OCI-LY1 (cell line): ENCODE data around the gene HNF1A.

Experiments used
- H2AFZ ChIP-seq: fragments of 200-600 bp; sonication (generic), shearing (Covaris generic); 2 replicates; pipeline ENCODE4 v1.6.0; 2014; ENCODE audit warnings: antibody characterized with exemption, mild to moderate bottlenecking, low read length
- H3F3A ChIP-seq: fragments of 200-600 bp; sonication (generic), shearing (Covaris generic); 2 replicates; pipeline ENCODE4 v1.6.0; 2014; ENCODE audit warnings: mild to moderate bottlenecking, antibody characterized with exemption, low read length, moderate library complexity; ENCODE audit not compliant: insufficient read depth
- H3K27ac ChIP-seq: fragments of 200-600 bp; sonication (generic); 2 replicates; pipeline ENCODE4 v1.5.1; 2014; ENCODE audit warnings: low read length, mixed run types, mild to moderate bottlenecking, low read depth; ENCODE audit not compliant: poor library complexity, severe bottlenecking
- H3K27me3 ChIP-seq: fragments of 200-600 bp; sonication (generic); 2 replicates; pipeline ENCODE4 v1.6.0; 2014; ENCODE audit warnings: antibody characterized with exemption, mild to moderate bottlenecking, low read length, moderate library complexity; ENCODE audit not compliant: insufficient read depth
- H3K36me3 ChIP-seq: fragments of 200-600 bp; sonication (generic); 2 replicates; pipeline ENCODE4 v1.6.1; 2014; ENCODE audit warnings: mild to moderate bottlenecking, antibody characterized with exemption, low read length, moderate library complexity, mixed read lengths; ENCODE audit not compliant: insufficient read depth
- H3K4me1 ChIP-seq: fragments of 200-600 bp; sonication (generic); 2 replicates; pipeline ENCODE4 v1.5.1; 2014; ENCODE audit warnings: mild to moderate bottlenecking, low read length, moderate library complexity; ENCODE audit not compliant: insufficient read depth, severe bottlenecking
- H3K4me2 ChIP-seq: fragments of 200-600 bp; sonication (generic), shearing (Covaris generic); 2 replicates; pipeline ENCODE4 v1.6.1; 2014; ENCODE audit warnings: low read length
- H3K4me3 ChIP-seq: fragments of 200-600 bp; sonication (generic); 2 replicates; pipeline ENCODE4 v1.5.1; 2014; ENCODE audit warnings: low read length, low read depth, mild to moderate bottlenecking, mixed read lengths; ENCODE audit not compliant: poor library complexity, severe bottlenecking
- H3K79me2 ChIP-seq: fragments of 200-600 bp; shearing (Covaris generic); 2 replicates; pipeline ENCODE4 v1.6.1; 2016; ENCODE audit warnings: mixed run types, low read length, mixed read lengths; ENCODE audit not compliant: insufficient read depth
- H3K9ac ChIP-seq: fragments of 200-600 bp; sonication (generic), shearing (Covaris generic); 2 replicates; pipeline ENCODE4 v1.6.1; 2014; ENCODE audit warnings: mild to moderate bottlenecking, low read length, mixed read lengths
- H3K9me2 ChIP-seq: fragments of 200-600 bp; sonication (generic), shearing (Covaris generic); 2 replicates; pipeline ENCODE4 v1.6.1; 2014; ENCODE audit warnings: low read depth, mild to moderate bottlenecking, low read length, mixed read lengths
- H3K9me3 ChIP-seq: fragments of 200-600 bp; shearing (Covaris generic); 2 replicates; pipeline ENCODE4 v1.6.1; 2014; ENCODE audit warnings: low read length, mixed read lengths
- H4K20me1 ChIP-seq: fragments of 200-600 bp; sonication (generic), shearing (Covaris generic); 2 replicates; pipeline ENCODE4 v1.6.0; 2016; ENCODE audit warnings: mild to moderate bottlenecking, low read length; ENCODE audit not compliant: insufficient read depth
- EZH2 ChIP-seq: fragments of 200-600 bp; sonication (generic), shearing (Covaris generic); IDR thresholded peaks from 2 replicates; pipeline ENCODE4 v1.8.0; 2017; ENCODE audit warnings: borderline replicate concordance, mixed run types, mild to moderate bottlenecking, antibody characterized with exemption, low read length, moderate library complexity, mixed read lengths
- TF ChIP-seq, protein P1 (sequence below): fragments of 200-600 bp; sonication (generic), shearing (Covaris generic); IDR thresholded peaks from 2 replicates; pipeline ENCODE4 v1.5.1; 2017; ENCODE audit warnings: mild to moderate bottlenecking, antibody characterized with exemption, low read length, moderate library complexity, mixed read lengths

HNF1A gene, protein sequence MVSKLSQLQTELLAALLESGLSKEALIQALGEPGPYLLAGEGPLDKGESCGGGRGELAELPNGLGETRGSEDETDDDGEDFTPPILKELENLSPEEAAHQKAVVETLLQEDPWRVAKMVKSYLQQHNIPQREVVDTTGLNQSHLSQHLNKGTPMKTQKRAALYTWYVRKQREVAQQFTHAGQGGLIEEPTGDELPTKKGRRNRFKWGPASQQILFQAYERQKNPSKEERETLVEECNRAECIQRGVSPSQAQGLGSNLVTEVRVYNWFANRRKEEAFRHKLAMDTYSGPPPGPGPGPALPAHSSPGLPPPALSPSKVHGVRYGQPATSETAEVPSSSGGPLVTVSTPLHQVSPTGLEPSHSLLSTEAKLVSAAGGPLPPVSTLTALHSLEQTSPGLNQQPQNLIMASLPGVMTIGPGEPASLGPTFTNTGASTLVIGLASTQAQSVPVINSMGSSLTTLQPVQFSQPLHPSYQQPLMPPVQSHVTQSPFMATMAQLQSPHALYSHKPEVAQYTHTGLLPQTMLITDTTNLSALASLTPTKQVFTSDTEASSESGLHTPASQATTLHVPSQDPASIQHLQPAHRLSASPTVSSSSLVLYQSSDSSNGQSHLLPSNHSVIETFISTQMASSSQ

DNA sequence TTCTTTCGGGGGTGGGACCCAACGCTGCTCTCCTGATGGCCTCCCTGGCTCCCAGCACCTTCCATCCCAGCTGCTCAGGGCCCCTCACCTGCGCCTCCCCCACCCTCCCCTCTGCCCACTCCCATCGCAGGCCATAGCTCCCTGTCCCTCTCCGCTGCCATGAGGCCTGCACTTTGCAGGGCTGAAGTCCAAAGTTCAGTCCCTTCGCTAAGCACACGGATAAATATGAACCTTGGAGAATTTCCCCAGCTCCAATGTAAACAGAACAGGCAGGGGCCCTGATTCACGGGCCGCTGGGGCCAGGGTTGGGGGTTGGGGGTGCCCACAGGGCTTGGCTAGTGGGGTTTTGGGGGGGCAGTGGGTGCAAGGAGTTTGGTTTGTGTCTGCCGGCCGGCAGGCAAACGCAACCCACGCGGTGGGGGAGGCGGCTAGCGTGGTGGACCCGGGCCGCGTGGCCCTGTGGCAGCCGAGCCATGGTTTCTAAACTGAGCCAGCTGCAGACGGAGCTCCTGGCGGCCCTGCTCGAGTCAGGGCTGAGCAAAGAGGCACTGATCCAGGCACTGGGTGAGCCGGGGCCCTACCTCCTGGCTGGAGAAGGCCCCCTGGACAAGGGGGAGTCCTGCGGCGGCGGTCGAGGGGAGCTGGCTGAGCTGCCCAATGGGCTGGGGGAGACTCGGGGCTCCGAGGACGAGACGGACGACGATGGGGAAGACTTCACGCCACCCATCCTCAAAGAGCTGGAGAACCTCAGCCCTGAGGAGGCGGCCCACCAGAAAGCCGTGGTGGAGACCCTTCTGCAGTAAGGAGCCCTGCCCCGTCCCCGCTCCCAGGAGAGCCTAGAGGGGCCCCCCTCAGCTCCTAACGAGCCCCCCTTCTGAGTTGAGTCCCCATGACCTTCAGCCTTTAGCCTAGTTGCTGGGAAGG, at the start of gene HNF1A:
TSS of gene HNF1A (plus strand) at position 248 of the 924 bp plus-strand sequence. CDS start at position 474, 226 bp downstream.
- no peak within 1 kb of the TSS for H3K27ac ChIP-seq

DNA sequence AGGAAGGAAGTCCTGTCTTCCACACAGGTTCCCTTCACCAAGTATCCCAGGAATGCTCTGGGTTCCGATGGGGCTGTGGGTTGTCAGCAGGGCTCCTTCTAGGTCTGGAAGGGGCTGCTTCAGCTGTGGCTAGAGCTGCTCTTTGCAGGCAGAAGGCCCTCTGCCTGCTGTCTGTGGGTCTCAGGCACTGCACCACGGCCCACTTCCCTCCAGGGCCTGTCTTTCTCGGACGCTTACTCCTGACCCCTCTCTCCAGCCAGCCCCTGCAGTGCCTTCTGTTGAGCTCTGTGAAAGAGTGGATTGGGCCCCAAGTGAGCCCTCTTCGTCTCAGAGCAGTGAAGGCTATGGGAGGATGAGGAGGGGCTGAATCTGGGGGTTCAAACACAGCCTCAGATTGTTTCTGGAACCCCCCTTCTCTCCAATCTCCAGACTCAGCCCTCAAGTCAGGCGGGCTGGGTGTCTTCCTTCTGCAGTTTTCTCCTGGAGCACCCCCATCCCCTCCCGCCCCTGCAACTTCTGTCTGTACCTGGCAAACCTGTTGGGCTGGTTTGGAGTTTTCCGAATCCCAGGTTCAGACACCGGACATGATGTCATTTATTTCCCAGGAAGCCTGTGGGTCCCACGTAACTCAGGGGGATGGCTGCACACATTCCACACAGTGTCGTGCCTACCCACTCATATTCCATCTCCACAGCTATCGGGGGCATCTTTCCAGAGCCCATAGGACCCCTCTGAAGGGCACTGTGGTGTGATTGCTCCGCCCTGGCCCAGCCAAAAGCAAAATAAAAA, 49.3 kb upstream of the HNF1A start:
- Histone ChIP-seq H3K79me2 (no peaks in the 10 kb centered on the region), H2AFZ (no peak overlapping the region), H3K9ac (no peak overlapping the region), H3K27ac (no peak overlapping the region), H3K4me1 (no peaks in the 10 kb centered on the region), H3K9me3 (no peaks in the 10 kb centered on the region), H4K20me1 (no peaks in the 10 kb centered on the region), H3K4me3 (no peak overlapping the region), H3K27me3 (no peaks in the 10 kb centered on the region), H3K36me3 (no peaks in the 10 kb centered on the region), H3K4me2 (no peak overlapping the region), H3F3A (no peaks in the 10 kb centered on the region), H3K9me2 (no peaks in the 10 kb centered on the region)
- TF ChIP-seq, protein P1, sequence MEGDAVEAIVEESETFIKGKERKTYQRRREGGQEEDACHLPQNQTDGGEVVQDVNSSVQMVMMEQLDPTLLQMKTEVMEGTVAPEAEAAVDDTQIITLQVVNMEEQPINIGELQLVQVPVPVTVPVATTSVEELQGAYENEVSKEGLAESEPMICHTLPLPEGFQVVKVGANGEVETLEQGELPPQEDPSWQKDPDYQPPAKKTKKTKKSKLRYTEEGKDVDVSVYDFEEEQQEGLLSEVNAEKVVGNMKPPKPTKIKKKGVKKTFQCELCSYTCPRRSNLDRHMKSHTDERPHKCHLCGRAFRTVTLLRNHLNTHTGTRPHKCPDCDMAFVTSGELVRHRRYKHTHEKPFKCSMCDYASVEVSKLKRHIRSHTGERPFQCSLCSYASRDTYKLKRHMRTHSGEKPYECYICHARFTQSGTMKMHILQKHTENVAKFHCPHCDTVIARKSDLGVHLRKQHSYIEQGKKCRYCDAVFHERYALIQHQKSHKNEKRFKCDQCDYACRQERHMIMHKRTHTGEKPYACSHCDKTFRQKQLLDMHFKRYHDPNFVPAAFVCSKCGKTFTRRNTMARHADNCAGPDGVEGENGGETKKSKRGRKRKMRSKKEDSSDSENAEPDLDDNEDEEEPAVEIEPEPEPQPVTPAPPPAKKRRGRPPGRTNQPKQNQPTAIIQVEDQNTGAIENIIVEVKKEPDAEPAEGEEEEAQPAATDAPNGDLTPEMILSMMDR, result no peak
- TF ChIP-seq EZH2, result no peak

More for the DNA sequence above, at the start of gene HNF1A:
- Histone ChIP-seq H3K4me1 (no peaks in the 10 kb centered on the region), H2AFZ (no peak within 1 kb of the TSS), H3F3A (no peaks in the 10 kb centered on the region), H3K4me2 (no peak within 1 kb of the TSS), H3K27me3 (peaks cover 7% of the 10 kb centered on the region; the same call in 1 of the 2 replicates), H3K79me2 (no peaks in the 10 kb centered on the region), H3K9ac (no peak within 1 kb of the TSS), H3K9me3 (no peaks in the 10 kb centered on the region), H3K9me2 (no peaks in the 10 kb centered on the region), H3K36me3 (no peaks in the 10 kb centered on the region), H4K20me1 (no peaks in the 10 kb centered on the region), H3K4me3 (no peak within 1 kb of the TSS)
- TF ChIP-seq, protein P1, result no peak
- no peak for TF ChIP-seq EZH2

DNA sequence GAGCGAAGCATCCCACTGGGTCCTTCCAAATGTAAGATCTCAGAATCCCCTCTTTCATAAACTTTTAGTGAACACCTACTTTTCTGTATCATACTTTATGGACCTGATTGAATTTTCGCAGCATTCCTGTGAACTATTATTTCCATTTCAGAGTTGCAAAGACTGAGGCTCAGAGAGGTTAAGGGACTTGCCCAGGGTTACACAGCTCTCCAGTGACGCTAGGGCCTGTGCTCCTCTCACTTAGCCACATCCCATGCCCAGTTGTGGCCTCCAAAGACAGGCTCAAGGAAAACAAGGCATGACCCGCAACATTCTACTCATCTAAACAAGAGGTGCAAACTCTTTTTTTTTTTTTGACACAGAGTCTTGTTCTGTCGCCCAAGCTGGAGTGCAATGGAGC, 48.3 kb upstream of the HNF1A start:
- Histone ChIP-seq H3K9ac (no peak overlapping the region), H3K79me2 (no peaks in the 10 kb centered on the region), H3K4me1 (no peaks in the 10 kb centered on the region), H3K4me2 (no peak overlapping the region), H3K9me3 (no peaks in the 10 kb centered on the region), H3K9me2 (no peaks in the 10 kb centered on the region), H3K36me3 (no peaks in the 10 kb centered on the region), H3K4me3 (no peak overlapping the region), H3K27ac (no peak overlapping the region), H4K20me1 (no peaks in the 10 kb centered on the region), H3K27me3 (no peaks in the 10 kb centered on the region), H3F3A (no peaks in the 10 kb centered on the region), H2AFZ (no peak overlapping the region)
- TF ChIP-seq EZH2, result no peak
- TF ChIP-seq, protein P1, result no peak
